GM18861 (cell line): ENCODE results near the gene DEDD.

Experiments used
- ATAC-seq: cut with Tn5 transposase; IDR thresholded peaks from one replicate; pipeline ENCODE4 v1.9.1; 2021; ENCODE audit not compliant: unreplicated experiment

Gene DEDD

DNA sequence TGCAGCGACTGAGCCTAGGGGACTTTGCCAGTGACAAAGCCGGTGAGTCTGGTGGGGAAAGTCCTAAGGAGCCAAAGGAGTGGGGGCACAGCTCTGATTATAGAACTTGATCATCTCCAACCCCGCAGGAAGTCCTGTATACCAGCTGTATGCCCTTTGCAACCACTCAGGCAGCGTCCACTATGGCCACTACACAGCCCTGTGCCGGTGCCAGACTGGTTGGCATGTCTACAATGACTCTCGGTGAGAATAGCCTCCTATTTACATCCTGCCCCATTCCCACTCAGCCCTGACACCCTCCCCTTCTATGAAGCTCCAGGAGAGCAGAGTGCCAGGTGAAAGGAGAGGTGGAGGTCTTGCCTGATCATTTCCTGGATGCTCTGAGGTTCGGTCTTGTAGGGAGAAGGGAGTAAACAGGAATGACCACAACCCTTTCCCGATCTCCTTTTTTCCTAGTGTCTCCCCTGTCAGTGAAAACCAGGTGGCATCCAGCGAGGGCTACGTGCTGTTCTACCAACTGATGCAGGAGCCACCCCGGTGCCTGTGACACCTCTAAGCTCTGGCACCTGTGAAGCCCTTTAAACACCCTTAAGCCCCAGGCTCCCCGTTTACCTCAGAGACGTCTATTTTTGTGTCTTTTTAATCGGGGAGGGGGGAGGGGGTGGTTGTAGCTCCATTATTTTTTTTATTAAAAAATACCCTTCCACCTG is 32.6 kb upstream of the DEDD start:
- ATAC-seq, result no peak

DNA sequence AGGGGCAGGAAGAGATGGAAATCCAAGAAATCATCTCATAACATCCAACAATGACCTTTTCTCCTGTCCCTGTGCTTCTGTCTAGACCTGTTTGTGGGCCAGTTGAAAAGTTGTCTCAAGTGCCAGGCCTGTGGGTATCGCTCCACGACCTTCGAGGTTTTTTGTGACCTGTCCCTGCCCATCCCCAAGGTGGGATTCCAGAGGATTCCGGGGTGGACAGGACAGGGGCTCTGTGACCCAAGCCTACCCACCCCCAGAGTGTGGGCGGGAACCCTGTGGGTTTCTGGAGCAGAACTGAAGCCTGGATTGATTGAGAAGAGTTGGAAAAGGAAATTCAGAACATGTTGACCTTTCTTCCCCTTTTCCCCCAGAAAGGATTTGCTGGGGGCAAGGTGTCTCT is 31.3 kb upstream of the DEDD start:
- no peak for ATAC-seq

DNA sequence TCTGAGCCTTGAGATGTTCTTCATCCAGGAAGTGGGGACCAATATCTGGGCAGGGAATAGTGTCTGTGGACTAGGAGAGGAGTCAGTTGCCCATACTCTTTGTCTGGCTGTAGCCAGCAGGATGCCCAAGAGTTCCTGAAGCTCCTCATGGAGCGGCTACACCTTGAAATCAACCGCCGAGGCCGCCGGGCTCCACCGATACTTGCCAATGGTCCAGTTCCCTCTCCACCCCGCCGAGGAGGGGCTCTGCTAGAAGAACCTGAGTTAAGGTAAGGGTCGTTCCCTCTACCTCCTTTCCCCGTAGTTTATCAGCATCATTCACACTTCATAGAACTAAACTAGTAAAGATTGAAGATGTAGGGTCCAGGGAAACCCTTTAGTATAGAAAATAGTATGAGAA is 30.3 kb upstream of the DEDD start:
- no peak for ATAC-seq

GRCh38 chr1:161162052-161162451 is 29.6 kb upstream of the DEDD start:
- ATAC-seq, result no peak

DNA sequence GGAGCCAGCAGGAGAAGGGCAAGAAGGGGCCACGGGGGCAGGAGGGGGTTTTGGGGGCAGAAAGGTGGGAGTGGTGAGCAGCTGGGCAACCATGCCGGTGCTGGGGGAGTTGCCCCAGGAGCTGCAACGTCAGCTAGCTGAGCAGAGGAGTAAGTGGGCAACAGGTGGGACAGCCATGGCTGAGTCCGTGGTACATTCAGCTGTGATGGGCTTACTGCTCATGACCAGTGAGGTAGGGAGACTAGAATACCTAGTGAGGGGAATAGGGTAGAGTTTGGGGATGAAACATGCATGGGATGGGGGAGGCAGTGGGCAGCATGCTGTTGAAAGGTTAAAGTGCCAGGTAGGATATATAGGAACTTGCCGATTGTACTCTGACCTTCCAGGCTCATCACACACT is 29.2 kb upstream of the DEDD start:
- no peak for ATAC-seq

- no peak for ATAC-seq
Observed at GRCh38 chr1:161160671-161161145, 28.2 kb upstream of the DEDD start.

GRCh38 chr1:161159913-161160243 is 27.4 kb upstream of the DEDD start:
- ATAC-seq, result no peak

DNA sequence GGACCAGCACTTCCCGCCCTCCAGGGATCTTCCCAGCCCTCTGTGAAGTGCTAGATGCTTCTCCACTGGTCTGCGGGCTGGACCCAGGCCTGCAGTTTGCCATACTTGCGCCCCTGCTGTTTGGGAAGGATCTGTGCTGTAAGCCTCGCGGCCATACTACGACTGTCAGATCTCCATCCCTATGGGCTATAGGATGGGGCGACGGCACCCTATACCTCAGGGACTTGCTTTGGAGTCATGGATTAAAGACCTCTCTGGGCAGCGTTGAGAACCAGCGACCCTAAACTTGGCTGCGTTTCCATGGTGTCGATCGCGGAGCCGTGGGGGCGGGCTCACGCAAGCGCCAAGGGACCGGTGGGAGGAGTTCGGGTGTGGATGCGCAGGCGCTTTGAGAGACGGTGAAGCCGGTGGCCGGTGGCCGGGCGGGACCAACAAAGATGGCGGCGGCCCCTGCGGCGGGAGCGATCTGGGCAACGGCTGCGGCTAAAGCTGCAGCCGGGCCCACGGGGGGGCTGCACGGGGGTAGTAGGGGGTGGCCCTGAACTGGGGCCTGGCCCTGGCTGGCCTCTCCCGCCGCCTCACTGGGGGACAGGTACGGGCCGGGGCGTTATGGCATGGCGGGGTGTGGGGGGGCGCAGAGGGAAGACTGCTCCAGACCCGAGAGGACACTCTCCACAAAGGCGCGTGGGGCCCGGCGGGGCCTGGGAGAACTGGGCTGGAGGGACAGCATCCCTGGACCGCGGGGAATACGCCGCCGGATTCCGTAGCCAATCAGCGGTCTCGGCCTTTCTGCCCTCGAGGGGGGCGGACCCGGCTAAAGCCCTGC is 26.8 kb upstream of the DEDD start, which contains the start of gene USP21:
USP21 (plus strand) TSS at position 414 of the 826 bp plus-strand sequence. CDS start 1,141 bp downstream, outside the sequence.
- peak; percentile 67 for ATAC-seq

- no peak for ATAC-seq
Observed at GRCh38 chr1:161158316-161159010, 26.0 kb upstream of the DEDD start.

DNA sequence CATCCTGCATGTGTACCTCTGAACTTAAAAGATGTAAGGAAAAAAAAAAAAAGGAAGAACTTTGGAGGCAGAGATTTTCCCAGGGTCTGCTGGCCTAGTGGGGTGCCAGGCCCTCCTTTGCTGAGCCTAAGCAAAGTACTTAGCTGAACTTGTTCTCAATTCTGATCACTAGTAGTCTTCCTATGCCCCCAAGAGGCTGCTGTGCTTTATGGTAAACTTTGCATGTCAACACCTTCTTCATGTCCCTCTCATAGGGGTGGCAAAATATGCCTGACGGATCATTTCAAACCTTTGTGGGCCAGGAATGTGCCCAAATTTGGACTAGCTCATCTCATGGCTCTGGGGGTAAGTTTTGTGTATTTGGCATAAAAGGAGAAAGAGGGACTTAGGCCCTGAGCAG is 25.4 kb upstream of the DEDD start:
- ATAC-seq, result no peak

GRCh38 chr1:161153682-161154337 is 21.3 kb upstream of the DEDD start, which contains the start of gene UFC1:
UFC1 (plus strand) TSS chr1:161153978; CDS start chr1:161153998, 20 bp downstream.
- peak; percentile 64 for ATAC-seq

DNA sequence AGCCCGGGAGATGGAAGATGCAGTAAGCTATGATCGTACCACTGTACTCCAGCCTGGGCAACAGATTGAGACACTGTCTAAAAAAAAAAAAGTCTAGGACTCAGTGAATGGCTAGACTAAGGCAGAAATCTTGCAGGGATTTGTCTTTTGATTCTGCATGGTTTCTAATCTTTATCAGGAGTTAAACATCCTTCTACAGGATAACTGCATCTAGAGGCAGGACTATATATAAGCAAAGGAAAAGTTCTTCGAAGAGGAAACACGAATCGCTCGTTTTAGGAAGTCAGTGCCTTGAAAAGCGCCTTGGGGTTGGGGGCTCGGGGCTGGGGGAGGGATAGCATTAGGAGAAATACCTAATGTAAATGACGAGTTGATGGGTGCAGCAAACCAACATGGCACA is 20.7 kb upstream of the DEDD start:
- no peak for ATAC-seq

- no peak for ATAC-seq
Observed at GRCh38 chr1:161145832-161146231, 13.4 kb upstream of the DEDD start.

DNA sequence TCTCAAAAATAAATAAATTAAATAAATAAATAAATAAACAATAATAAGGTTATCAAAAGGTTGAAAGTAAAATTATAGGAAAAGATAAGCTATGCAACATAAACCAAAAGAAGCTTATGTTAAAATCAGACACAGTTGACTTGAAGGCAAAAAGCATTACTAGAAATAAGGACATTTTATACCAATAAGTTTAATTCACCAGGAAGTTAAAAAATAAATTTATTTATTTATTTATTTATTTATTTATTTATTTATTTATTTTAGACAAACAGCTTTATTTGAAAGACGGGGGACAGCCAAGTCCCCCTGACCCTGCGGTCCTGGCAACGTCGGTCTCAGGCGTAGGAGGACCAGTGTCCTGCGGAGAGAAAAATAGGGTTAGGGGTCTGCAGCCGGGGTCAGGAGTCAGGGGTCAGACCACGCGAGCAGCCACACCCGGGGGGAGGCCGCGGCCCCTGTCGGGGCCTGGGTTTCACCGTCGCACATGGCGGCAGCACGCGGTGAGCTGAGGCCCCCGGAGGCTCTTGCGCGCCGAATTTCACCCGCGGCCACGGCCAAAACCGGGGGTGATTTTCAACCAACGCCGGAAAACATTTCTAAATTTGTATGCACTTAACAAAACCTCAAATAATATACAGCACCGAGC is 8.4 kb upstream of the DEDD start:
- ATAC-seq, result no peak

GRCh38 chr1:161139766-161140165 is 7.3 kb upstream of the DEDD start:
- no peak for ATAC-seq

DNA sequence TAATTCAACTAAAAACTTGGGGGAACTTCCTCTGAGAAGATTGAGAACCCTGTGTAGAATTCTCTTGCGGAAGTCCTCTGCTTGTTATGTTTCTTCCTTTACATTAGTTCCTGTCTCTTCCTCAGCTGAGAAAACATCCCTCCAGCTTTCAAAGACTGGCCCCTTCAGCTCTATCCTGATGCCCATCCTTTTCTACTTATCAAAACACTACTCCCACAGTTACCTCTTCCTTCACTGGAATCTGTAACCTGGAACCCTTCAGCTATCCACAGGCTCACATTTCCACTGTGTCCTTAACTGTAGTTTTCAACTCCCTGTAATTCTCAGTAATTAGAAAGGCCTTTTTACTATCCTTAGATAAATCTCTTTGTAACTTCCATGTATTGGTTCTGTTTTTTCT is 6.0 kb upstream of the DEDD start:
- ATAC-seq, result no peak

GRCh38 chr1:161137881-161138280 is 5.4 kb upstream of the DEDD start:
- ATAC-seq, result no peak

DNA sequence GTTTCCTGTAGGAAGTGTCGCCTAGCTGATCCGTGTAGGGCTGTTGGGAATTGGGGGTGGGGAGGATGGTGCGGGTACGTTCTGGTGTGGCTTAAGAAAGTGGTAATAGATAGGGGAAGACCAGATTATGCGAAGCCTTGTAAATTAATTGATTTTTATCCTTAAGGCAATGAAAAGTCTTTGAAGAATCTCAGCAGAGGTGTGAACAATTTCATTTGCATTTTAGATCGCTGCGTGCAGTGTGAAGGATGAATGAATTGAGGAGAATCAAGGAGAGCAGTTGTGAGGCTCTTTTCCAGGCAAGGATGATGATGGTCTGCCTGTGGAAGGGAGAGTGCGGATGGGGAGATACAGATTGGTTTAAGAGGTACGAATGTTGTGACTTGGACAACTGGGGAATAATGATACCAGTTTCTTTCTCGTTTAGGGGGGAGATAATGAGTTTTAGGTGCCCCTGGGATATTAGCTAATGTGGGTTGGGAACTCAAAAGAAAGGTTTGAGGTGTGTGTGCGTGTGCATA is 813 bp upstream of the DEDD start:
- ATAC-seq, result no peak

DNA sequence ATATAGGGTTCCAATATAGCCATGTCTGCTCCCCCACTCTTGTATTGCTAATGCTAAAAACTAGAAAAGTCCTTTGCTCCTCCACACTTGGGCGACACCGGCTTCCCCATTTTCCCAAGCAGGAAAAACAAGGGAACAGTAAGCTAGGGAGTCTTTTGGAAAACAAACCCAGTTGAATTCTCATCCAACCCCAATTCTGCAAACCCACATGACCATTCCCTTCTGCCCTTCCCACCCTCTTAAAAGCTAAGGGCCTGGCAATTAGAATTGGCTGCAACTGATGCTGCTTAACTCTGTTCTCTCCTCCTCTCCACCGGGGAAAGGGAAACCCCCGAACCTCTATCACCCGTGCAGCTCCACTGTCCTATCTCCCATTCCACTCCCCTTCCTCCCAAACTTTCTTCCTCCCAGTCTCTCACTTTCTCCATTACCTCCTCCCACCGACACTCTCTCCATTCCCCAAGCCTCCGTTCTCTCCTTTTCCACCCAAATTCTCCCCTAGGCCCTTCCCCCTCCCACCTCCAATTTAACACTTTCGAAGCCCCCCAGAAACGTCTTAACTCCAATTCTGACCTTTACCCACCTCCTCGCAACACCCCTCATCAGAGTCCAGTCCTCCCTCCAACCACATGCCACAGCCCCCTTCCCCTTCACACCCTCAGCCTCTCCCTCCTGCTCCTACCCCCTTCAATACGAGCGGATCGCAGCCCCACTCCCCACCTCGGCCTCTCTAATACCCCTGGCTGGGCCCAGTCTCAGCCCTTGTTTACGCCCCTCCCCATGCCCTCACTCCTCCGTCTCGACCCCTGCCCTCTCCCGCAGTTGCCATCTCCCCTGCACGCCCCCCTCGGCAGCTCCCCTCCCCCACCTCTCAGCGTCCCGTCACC is 701 bp downstream of the DEDD start:
- no peak for ATAC-seq
